GM12891 (cell line): ENCODE data around the gene ZNF296.

Experiments
- POLR2A ChIP-seq: IDR thresholded peaks from 2 replicates; pipeline ENCODE4 v1.6.1; 2011; ENCODE audit warnings: low read depth, low read length, control low read depth
- POLR2AphosphoS5 ChIP-seq: IDR thresholded peaks from 2 replicates; pipeline ENCODE4 v1.6.1; 2011; ENCODE audit warnings: low read depth, low read length, control low read depth
- TAF1 ChIP-seq: IDR thresholded peaks from 2 replicates; pipeline ENCODE4 v1.6.1; 2011; ENCODE audit warnings: low read depth, low read length, control low read depth

DNA sequence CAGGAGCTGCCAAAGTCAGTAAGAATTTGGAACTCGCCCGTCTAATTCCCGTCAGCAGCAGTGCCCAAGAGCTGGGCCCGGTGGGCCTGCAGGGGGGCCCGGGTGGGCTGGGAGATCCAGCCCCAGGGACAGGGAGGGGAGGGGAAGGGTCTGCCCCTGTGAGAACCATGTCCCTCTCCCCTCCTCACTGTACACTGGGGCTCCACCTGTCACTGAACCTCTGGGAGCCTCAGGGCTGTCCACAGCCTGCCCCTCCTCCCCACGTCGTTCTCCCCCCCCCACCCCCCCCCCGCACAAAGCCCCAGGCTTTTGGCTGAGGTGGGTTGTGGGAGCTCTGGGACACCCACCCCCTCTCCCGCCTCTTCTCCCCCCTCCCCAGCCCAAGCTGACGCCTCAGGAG, 8.2 kb downstream of the ZNF296 start:
- TF ChIP-seq POLR2AphosphoS5 (no peak), TAF1 (no peak), POLR2A (no peak)
